Transverse colon (tissue), 4 donors: ENCODE results near the gene INKA2. TPM values are rescaled to one million over a fixed set of nuclear protein-coding genes. Genes with fewer than 3 reads are reported as not detected.

Experiments
- DNase-seq: peaks from one replicate; pipeline ENCODE4 v3.0.0-alpha.2; 2019
- H3K27ac ChIP-seq, 4 donors: fragments of 200-600 bp; sonication (generic); 2 replicates each; pipeline ENCODE4 v1.5.1; 2016 to 2018; ENCODE audit warnings: inconsistent platforms in 4 of 4
- H3K27me3 ChIP-seq: fragments of 200-600 bp; sonication (generic); 2 replicates; pipeline ENCODE4 v1.5.1; 2017; ENCODE audit warnings: inconsistent platforms
- H3K36me3 ChIP-seq, 4 donors: fragments of 200-600 bp; sonication (generic); 2 replicates each; pipeline ENCODE4 v1.5.1; 2017 to 2019; ENCODE audit warnings: inconsistent platforms in 4 of 4
- H3K4me1 ChIP-seq, 4 donors: fragments of 200-600 bp; sonication (generic); 2 replicates each; pipeline ENCODE4 v1.5.1; 2017 to 2020; ENCODE audit warnings: inconsistent platforms in 4 of 4
- H3K4me3 ChIP-seq, 4 donors: fragments of 200-600 bp; sonication (generic); 1 replicate in 1 of 4; 2 replicates in 3 of 4; pipeline versions ENCODE4 v1.5.1 to v1.6.1; 2017 to 2019; ENCODE audit warnings: inconsistent platforms in 4 of 4
- H3K9me3 ChIP-seq, 2 donors: fragments of 200-600 bp; sonication (generic); 2 replicates each; pipeline ENCODE4 v1.5.1; 2017 to 2019; ENCODE audit warnings: inconsistent platforms in 2 of 2
- EP300 ChIP-seq: sonication (generic); formaldehyde crosslinking; IDR thresholded peaks from one replicate; pipeline ENCODE4 v1.6.1; 2017; ENCODE audit warnings: antibody characterized with exemption, low read depth
- POLR2A ChIP-seq: fragments of 450-650 bp; IDR thresholded peaks from one replicate; pipeline ENCODE4 v1.6.1; 2016; ENCODE audit warnings: antibody characterized with exemption, mild to moderate bottlenecking, moderate library complexity
- POLR2AphosphoS5 ChIP-seq, 3 donors: sonication (generic); formaldehyde crosslinking; IDR thresholded peaks; one replicate each; pipeline ENCODE4 v1.6.1; 2016; ENCODE audit warnings: antibody characterized with exemption in 3 of 3
- WGBS, 2 donors: methylation state at CpG; one replicate each; pipeline ENCODE4 v1.1.5; 2018; ENCODE audit warnings: low coverage in 1 of 2; 5-methylcytosine and 5-hydroxymethylcytosine counted together
- in situ Hi-C, 4 donors: fragments of 200-750 bp; cut with MboI; loops; one replicate each; pipeline versions ENCODE4 v1.15.0 to v1.15.1; 2017; ENCODE audit warnings: low sequenced_read_pairs in 3 of 4, low pct_ligation_motif_present in 1 of 4, low pct_unique_long_range_greater_than_20kb in 1 of 4
- intact Hi-C: fragments of 100-400 bp; cut with DNase I; formaldehyde crosslinking; loops from one replicate; pipeline ENCODE4 v1.15.1; 2023; ENCODE audit warnings: low total_unique reads
- total RNA-seq, 4 donors: library from RNA; depleted of rRNA; stranded (reverse); fragments of >200 nt; gene quantifications; one replicate each; pipeline ENCODE4 v1.1.0, GENCODE V29; 2016
- TF ChIP-seq, protein P1 (sequence below), 5 experiments: fragments of 200-600 bp in 3 of 5; fragments of 450-650 bp in 2 of 5; sonication (generic) in 3 of 5; IDR thresholded peaks; 1 replicate in 2 of 5; 2 replicates in 3 of 5; pipeline ENCODE4 v1.5.1; 2016 to 2017; ENCODE audit warnings: antibody characterized with exemption in 5 of 5, inconsistent platforms in 3 of 5, mild to moderate bottlenecking in 2 of 5, moderate library complexity in 1 of 5

INKA2 gene
- total RNA-seq, 4 donors from 2014 or later = 1.8 to 2.7 TPM; not detected in 2

DNA sequence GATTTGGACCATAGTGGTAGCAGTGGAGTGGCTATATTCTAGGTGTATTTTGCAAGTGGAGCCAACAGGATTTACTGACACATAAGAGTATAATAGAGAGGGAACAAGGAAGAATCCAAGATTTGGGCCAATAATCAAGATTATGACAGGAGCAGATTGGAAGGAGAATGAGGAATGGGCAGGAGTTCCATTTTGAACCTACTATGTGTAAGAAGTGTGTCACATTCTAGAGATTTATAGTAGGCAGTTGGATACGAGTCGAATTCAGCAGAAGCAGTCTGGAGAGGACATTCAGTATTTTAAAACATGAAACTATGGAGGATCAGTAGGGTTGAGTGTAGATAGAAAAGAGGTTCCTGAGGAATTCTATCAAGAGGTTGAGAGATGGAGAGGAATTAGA is 21.7 kb downstream of the INKA2 start:
- Histone ChIP-seq H3K36me3 (no peaks in the 10 kb centered on the region), H3K4me3 (no peak overlapping the region), H3K27me3 (no peaks in the 10 kb centered on the region), H3K27ac (no peak overlapping the region), H3K4me1 (peaks cover 0 to 20% (median 6%) of the 10 kb centered on the region in 4 donors), H3K9me3 (no peaks in the 10 kb centered on the region)
- WGBS, 2 donors = 97 to 100% methylated on average over 2 of the region's 2 CpGs
- intact Hi-C loops (no loop called here), in situ Hi-C loops (no loop called here)
- no peak for TF ChIP-seq POLR2A
- no peak for TF ChIP-seq EP300
- no peak for TF ChIP-seq POLR2AphosphoS5 (IDR thresholded peaks at IDR 0.05)
- TF ChIP-seq, protein P1, sequence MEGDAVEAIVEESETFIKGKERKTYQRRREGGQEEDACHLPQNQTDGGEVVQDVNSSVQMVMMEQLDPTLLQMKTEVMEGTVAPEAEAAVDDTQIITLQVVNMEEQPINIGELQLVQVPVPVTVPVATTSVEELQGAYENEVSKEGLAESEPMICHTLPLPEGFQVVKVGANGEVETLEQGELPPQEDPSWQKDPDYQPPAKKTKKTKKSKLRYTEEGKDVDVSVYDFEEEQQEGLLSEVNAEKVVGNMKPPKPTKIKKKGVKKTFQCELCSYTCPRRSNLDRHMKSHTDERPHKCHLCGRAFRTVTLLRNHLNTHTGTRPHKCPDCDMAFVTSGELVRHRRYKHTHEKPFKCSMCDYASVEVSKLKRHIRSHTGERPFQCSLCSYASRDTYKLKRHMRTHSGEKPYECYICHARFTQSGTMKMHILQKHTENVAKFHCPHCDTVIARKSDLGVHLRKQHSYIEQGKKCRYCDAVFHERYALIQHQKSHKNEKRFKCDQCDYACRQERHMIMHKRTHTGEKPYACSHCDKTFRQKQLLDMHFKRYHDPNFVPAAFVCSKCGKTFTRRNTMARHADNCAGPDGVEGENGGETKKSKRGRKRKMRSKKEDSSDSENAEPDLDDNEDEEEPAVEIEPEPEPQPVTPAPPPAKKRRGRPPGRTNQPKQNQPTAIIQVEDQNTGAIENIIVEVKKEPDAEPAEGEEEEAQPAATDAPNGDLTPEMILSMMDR (IDR thresholded peaks at IDR 0.05) = no peak
- DNase-seq = no peak

DNA sequence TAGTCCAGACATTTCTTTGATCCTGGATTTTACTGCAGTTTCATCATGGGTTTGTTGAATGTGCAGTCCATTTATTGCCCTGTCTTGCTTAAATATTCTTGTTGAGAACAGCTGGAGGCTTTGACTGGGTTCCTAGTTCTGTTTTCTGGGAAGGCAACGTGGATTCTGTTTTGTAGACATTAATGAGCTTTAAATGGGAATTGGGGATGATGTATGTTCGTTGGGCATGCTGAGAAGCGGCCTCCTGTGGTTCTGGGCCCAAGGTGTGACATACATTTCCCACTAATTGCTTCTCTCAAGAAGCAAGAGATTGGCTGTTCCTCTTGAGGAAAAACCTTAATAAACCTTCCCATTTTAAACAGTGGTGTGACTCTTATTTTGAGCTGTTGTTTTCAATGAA is 22.9 kb downstream of the INKA2 start:
- intact Hi-C loops = no loop called here
- TF ChIP-seq, protein P1 (IDR thresholded peaks at IDR 0.05) = no peak
- no peak for TF ChIP-seq POLR2A
- TF ChIP-seq EP300 = no peak
- no peak for TF ChIP-seq POLR2AphosphoS5 (IDR thresholded peaks at IDR 0.05)

DNA sequence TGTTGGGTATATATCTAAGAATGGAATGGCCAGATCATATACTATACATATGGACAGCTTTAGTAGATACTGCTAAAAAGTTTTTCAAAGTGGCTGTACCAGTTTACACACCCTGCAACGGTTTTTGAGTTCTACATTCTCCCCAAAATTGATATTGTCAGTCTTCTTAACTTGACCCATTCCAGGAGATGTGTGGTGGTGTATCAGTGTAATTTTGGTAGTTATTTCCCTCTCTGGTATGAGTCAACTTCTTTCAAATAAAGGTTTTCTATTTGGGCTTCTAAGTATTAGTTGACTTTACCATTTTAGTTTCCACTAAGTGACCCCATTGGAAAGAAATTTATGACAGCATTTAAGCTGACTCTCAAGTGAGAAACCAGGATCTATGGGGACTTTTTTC is 29.2 kb downstream of the INKA2 start:
- TF ChIP-seq POLR2A (no peak), EP300 (no peak), POLR2AphosphoS5 (IDR thresholded peaks at IDR 0.05) (no peak)
- TF ChIP-seq, protein P1 (IDR thresholded peaks at IDR 0.05) = no peak
- Histone ChIP-seq H3K4me1 (peaks cover 0 to 4% (median 0%) of the 10 kb centered on the region in 4 donors), H3K27me3 (no peaks in the 10 kb centered on the region), H3K9me3 (no peaks in the 10 kb centered on the region), H3K27ac (no peak overlapping the region), H3K36me3 (peaks cover 0 to 16% (median 4%) of the 10 kb centered on the region in 4 donors), H3K4me3 (no peak overlapping the region)
- in situ Hi-C loops (no loop called here), intact Hi-C loops (no loop called here)
- DNase-seq = no peak
- 17 to 33% methylated on average over 1 of the region's 1 CpG for WGBS, 2 donors

More for the DNA sequence above, 22.9 kb downstream of the INKA2 start:
- Histone ChIP-seq H3K4me3 (no peak overlapping the region), H3K9me3 (no peaks in the 10 kb centered on the region), H3K36me3 (no peaks in the 10 kb centered on the region), H3K27ac (no peak overlapping the region), H3K4me1 (peaks cover 0 to 13% (median 4%) of the 10 kb centered on the region in 4 donors), H3K27me3 (no peaks in the 10 kb centered on the region)
- no peak for DNase-seq
- WGBS, 2 donors = 68% methylated on average over 3 of the region's 3 CpGs; no CpG with 5 or more reads in 1 of the 2 donors
- in situ Hi-C loops = no loop called here

DNA sequence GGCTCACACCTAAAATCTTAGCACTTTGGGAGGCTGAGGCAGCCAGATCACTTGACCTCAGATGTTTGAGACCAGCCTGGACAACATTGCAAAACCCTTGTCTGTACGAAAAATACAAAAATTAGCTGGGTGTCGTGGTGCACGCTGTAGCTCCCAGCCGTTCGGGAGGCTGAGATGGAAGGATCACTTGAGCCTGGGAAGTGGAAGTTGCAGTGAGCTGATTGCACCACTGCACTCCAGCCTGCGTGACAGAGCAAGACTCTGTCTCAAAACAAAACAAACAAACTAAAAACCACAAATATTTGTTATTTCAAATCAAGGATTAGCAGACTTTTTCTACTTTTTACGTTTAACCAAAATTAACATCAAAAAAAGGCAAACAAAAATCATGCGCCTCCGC is 31.3 kb downstream of the INKA2 start:
- 50 to 72% methylated on average over 3 to 9 of the region's 9 CpGs for WGBS, 2 donors
- Histone ChIP-seq H3K27me3 (no peaks in the 10 kb centered on the region), H3K4me3 (no peak overlapping the region), H3K9me3 (no peaks in the 10 kb centered on the region), H3K4me1 (peaks cover 0 to 4% (median 0%) of the 10 kb centered on the region in 4 donors), H3K27ac (peak overlapping the region in 1 of 4 donors; percentile 33), H3K36me3 (peaks cover 0 to 33% (median 6%) of the 10 kb centered on the region in 4 donors)
- DNase-seq = no peak
- TF ChIP-seq EP300 = no peak
- TF ChIP-seq, protein P1 (IDR thresholded peaks at IDR 0.05) = no peak
- no peak for TF ChIP-seq POLR2A
- no peak for TF ChIP-seq POLR2AphosphoS5 (IDR thresholded peaks at IDR 0.05)
- in situ Hi-C loops = no loop called here
- intact Hi-C loops = no loop called here
